GM18502 (cell line): Measurements from ENCODE around the gene POU2AF3.

Experiments
- ATAC-seq: cut with Tn5 transposase; IDR thresholded peaks from one replicate; pipeline ENCODE4 v1.9.1; 2021; ENCODE audit warnings: mild to moderate bottlenecking; ENCODE audit not compliant: unreplicated experiment, poor library complexity

The POU2AF3 gene

GRCh38 chr11:111349191-111349695 lies 50.9 kb downstream of the POU2AF3 start:
- no peak for ATAC-seq

GRCh38 chr11:111350811-111351210 lies 52.5 kb downstream of the POU2AF3 start:
- no peak for ATAC-seq

GRCh38 chr11:111351374-111352055 lies 53.2 kb downstream of the POU2AF3 start:
- ATAC-seq: no peak

GRCh38 chr11:111352231-111352746 lies 53.9 kb downstream of the POU2AF3 start:
- no peak for ATAC-seq

- no peak for ATAC-seq
Measured at GRCh38 chr11:111352935-111353710, 54.8 kb downstream of the POU2AF3 start.

GRCh38 chr11:111353776-111354600 lies 55.6 kb downstream of the POU2AF3 start:
- ATAC-seq: no peak

- ATAC-seq: no peak
Measured at GRCh38 chr11:111354601-111354891, 56.2 kb downstream of the POU2AF3 start.

GRCh38 chr11:111355101-111355500 lies 56.8 kb downstream of the POU2AF3 start:
- no peak for ATAC-seq

GRCh38 chr11:111355956-111356659 lies 57.8 kb downstream of the POU2AF3 start:
- no peak for ATAC-seq

GRCh38 chr11:111356660-111357048 lies 58.3 kb downstream of the POU2AF3 start:
- ATAC-seq: no peak

- no peak for ATAC-seq
Measured at GRCh38 chr11:111357150-111358037, 59.0 kb downstream of the POU2AF3 start.
